Activated CD8-positive, alpha-beta memory T cell treated with anti-CD3 and anti-CD28 coated beads, Interleukin-2, amount 50 U/mL, for 4 hours (primary cell): ENCODE measurements around the gene CEP97.

Experiments used
- DNase-seq: peaks from one replicate; pipeline ENCODE4 v3.0.0-alpha.2; 2020

CEP97 gene

GRCh38 chr3:101778385-101779046 is 54.1 kb downstream of the CEP97 start:
- no peak for DNase-seq

- peak; percentile 96 for DNase-seq
These were observed 54.8 kb downstream of the CEP97 start, which contains the start of gene NXPE3 for GRCh38 chr3:101779047-101779821. TSS of gene NXPE3 (plus strand) at chr3:101779211. CDS start at chr3:101785597, 6,386 bp downstream.

- DNase-seq = no peak
These were observed 55.5 kb downstream of the CEP97 start for GRCh38 chr3:101779822-101780381.

- no peak for DNase-seq
These were observed 56.2 kb downstream of the CEP97 start for GRCh38 chr3:101780661-101781060.

GRCh38 chr3:101781166-101781565 is 56.8 kb downstream of the CEP97 start:
- no peak for DNase-seq

- no peak for DNase-seq
These were observed 60.6 kb downstream of the CEP97 start for GRCh38 chr3:101784855-101785613.

- no peak for DNase-seq
These were observed 67.4 kb downstream of the CEP97 start for GRCh38 chr3:101791778-101792177.

GRCh38 chr3:101796077-101796680 is 71.8 kb downstream of the CEP97 start:
- no peak for DNase-seq

GRCh38 chr3:101801174-101801573 is 76.8 kb downstream of the CEP97 start:
- no peak for DNase-seq

- no peak for DNase-seq
These were observed 77.8 kb downstream of the CEP97 start for GRCh38 chr3:101802179-101802578.

- peak; percentile 47 for DNase-seq
These were observed 78.9 kb downstream of the CEP97 start for GRCh38 chr3:101803173-101803782.

- no peak for DNase-seq
These were observed 79.5 kb downstream of the CEP97 start for GRCh38 chr3:101803939-101804338.

- no peak for DNase-seq
These were observed 82.1 kb downstream of the CEP97 start for GRCh38 chr3:101806491-101806890.

GRCh38 chr3:101807888-101808287 is 83.5 kb downstream of the CEP97 start:
- no peak for DNase-seq

- peak; percentile 38 for DNase-seq
These were observed 85.0 kb downstream of the CEP97 start for GRCh38 chr3:101809178-101810021.

- no peak for DNase-seq
These were observed 85.6 kb downstream of the CEP97 start for GRCh38 chr3:101810022-101810418.

- no peak for DNase-seq
These were observed 87.5 kb downstream of the CEP97 start for GRCh38 chr3:101811875-101812274.

- DNase-seq = no peak
These were observed 88.5 kb downstream of the CEP97 start for GRCh38 chr3:101812895-101813294.

GRCh38 chr3:101813817-101814440 is 89.5 kb downstream of the CEP97 start:
- no peak for DNase-seq

GRCh38 chr3:101814835-101815234 is 90.4 kb downstream of the CEP97 start:
- no peak for DNase-seq
